Esophagus muscularis mucosa (tissue), 4 donors: ENCODE results near the gene PNPLA1. TPM values are rescaled to one million over a fixed set of nuclear protein-coding genes. Genes with fewer than 3 reads are reported as not detected.

Experiments
- DNase-seq: peaks from one replicate; pipeline ENCODE4 v3.0.0-alpha.2; 2017; ENCODE audit errors: extremely low spot score
- H3K27ac ChIP-seq, 4 donors: fragments of 200-600 bp; sonication (generic); replicated peaks in 1 of 4; 1 replicate in 3 of 4; 2 replicates in 1 of 4; pipeline ENCODE4 v1.5.1; 2016 to 2019; ENCODE audit warnings: mild to moderate bottlenecking in 1 of 4
- H3K27me3 ChIP-seq, 4 donors: fragments of 200-600 bp; sonication (generic); one replicate each; pipeline versions ENCODE4 v1.5.1 to v1.6.0; 2016 to 2019
- H3K36me3 ChIP-seq, 4 donors: fragments of 200-600 bp; sonication (generic); one replicate each; pipeline ENCODE4 v1.5.1; 2016 to 2019
- H3K4me1 ChIP-seq, 4 donors: fragments of 200-600 bp; sonication (generic); one replicate each; pipeline ENCODE4 v1.5.1; 2016 to 2019
- H3K4me3 ChIP-seq, 4 donors: fragments of 200-600 bp; sonication (generic); 1 replicate in 2 of 4; 2 replicates in 2 of 4; pipeline ENCODE4 v1.5.1; 2016 to 2019; ENCODE audit warnings: mild to moderate bottlenecking in 4 of 4, moderate library complexity in 1 of 4
- H3K9me3 ChIP-seq, 4 donors: fragments of 200-600 bp; sonication (generic); 1 replicate in 3 of 4; 2 replicates in 1 of 4; pipeline ENCODE4 v1.5.1; 2016 to 2019
- EP300 ChIP-seq: sonication (generic); formaldehyde crosslinking; IDR thresholded peaks from one replicate; pipeline ENCODE4 v1.6.1; 2017; ENCODE audit warnings: antibody characterized with exemption
- POLR2A ChIP-seq: fragments of 450-650 bp; IDR thresholded peaks from one replicate; pipeline ENCODE4 v1.6.1; 2017; ENCODE audit warnings: antibody characterized with exemption, moderate library complexity, mild to moderate bottlenecking, low read depth
- POLR2AphosphoS5 ChIP-seq, 2 donors: sonication (generic); formaldehyde crosslinking; IDR thresholded peaks; one replicate each; pipeline ENCODE4 v1.6.1; 2017; ENCODE audit warnings: antibody characterized with exemption in 2 of 2
- WGBS: methylation state at CpG from one replicate; pipeline ENCODE4 v1.1.5; 2018; 5-methylcytosine and 5-hydroxymethylcytosine counted together
- intact Hi-C: fragments of 100-400 bp; cut with DNase I; formaldehyde crosslinking; loops from one replicate; pipeline ENCODE4 v1.15.1; 2023
- total RNA-seq, 4 donors: library from RNA; depleted of rRNA; stranded (reverse); fragments of >200 nt; gene quantifications; one replicate each; pipeline versions ENCODE4 v1.1.0 to v1.2.1, GENCODE V29; 2016
- TF ChIP-seq, protein P1 (sequence below), 3 experiments: fragments of 200-600 bp in 2 of 3; fragments of 450-650 bp in 1 of 3; sonication (generic) in 2 of 3; IDR thresholded peaks; one replicate each; pipeline ENCODE4 v1.5.1; 2017 to 2019; ENCODE audit warnings: antibody characterized with exemption in 3 of 3, mild to moderate bottlenecking in 2 of 3, moderate library complexity in 1 of 3

The PNPLA1 gene
- total RNA-seq, 4 donors from 2014 or later: 0.33 TPM; not detected in 3

DNA sequence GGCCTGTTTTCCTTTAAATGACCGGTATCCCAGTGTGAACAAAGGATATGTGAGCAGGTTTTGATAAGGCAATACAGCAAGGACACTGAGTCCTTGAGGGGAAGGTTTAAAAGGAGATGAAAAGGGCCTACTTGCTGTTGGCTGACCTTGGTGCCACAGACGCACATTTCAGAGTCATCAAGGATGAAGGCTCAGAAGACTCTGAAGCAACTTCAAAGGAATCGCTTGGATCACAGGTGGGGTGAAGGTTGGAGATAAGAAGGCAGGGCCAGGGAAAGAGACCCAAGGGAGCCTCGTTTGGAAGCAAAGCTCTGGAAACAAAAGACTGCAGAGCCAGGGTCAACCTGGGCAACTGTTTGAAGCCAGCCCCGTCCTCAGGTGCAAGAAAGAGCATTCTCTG is 30.1 kb upstream of the PNPLA1 start:
- no peak overlapping the region for H3K4me3 ChIP-seq
- H3K9me3 ChIP-seq: no peaks in the 10 kb centered on the region
- intact Hi-C loops: no loop called here
- 84% methylated on average over 5 of the region's 5 CpGs for WGBS
- DNase-seq: no peak
- H3K27ac ChIP-seq: no peak overlapping the region
- TF ChIP-seq, protein P1, sequence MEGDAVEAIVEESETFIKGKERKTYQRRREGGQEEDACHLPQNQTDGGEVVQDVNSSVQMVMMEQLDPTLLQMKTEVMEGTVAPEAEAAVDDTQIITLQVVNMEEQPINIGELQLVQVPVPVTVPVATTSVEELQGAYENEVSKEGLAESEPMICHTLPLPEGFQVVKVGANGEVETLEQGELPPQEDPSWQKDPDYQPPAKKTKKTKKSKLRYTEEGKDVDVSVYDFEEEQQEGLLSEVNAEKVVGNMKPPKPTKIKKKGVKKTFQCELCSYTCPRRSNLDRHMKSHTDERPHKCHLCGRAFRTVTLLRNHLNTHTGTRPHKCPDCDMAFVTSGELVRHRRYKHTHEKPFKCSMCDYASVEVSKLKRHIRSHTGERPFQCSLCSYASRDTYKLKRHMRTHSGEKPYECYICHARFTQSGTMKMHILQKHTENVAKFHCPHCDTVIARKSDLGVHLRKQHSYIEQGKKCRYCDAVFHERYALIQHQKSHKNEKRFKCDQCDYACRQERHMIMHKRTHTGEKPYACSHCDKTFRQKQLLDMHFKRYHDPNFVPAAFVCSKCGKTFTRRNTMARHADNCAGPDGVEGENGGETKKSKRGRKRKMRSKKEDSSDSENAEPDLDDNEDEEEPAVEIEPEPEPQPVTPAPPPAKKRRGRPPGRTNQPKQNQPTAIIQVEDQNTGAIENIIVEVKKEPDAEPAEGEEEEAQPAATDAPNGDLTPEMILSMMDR (IDR thresholded peaks at IDR 0.05): no peak
- no peak for TF ChIP-seq POLR2A
- no peak for TF ChIP-seq EP300
- TF ChIP-seq POLR2AphosphoS5 (IDR thresholded peaks at IDR 0.05): no peak
- H3K27me3 ChIP-seq: no peaks in the 10 kb centered on the region
- H3K36me3 ChIP-seq: peaks cover 0 to 11% (median 4%) of the 10 kb centered on the region in 4 donors
- H3K4me1 ChIP-seq: no peaks in the 10 kb centered on the region

DNA sequence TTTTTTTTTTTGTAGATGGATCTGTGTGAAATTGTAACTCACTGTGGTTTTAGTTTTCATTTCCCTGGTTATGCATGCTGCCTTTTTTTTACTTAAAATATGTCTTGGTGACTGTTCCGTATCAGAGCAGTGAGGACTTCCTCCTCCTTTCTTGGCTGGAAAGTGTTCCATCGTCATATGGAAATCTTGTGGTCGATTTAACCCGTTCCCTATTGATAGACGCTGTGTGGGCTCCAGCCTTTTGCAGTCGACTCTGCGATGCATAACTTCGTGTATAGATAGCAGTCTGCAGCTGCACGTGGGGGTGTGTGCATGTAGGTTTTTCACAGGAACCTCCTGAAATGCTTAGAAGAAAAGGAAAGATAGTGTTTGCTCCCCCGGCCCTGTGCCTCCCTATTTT is 28.1 kb upstream of the PNPLA1 start:
- TF ChIP-seq, protein P1 (IDR thresholded peaks at IDR 0.05): no peak
- no peak for TF ChIP-seq POLR2AphosphoS5 (IDR thresholded peaks at IDR 0.05)
- no peak for TF ChIP-seq POLR2A
- TF ChIP-seq EP300: no peak
- no peak overlapping the region for H3K4me3 ChIP-seq
- no peaks in the 10 kb centered on the region for H3K9me3 ChIP-seq
- 51% methylated on average over 10 of the region's 10 CpGs for WGBS
- no peak for DNase-seq
- H3K4me1 ChIP-seq: no peaks in the 10 kb centered on the region
- no peaks in the 10 kb centered on the region for H3K36me3 ChIP-seq
- no peaks in the 10 kb centered on the region for H3K27me3 ChIP-seq
- intact Hi-C loops: no loop called here
- no peak overlapping the region for H3K27ac ChIP-seq

DNA sequence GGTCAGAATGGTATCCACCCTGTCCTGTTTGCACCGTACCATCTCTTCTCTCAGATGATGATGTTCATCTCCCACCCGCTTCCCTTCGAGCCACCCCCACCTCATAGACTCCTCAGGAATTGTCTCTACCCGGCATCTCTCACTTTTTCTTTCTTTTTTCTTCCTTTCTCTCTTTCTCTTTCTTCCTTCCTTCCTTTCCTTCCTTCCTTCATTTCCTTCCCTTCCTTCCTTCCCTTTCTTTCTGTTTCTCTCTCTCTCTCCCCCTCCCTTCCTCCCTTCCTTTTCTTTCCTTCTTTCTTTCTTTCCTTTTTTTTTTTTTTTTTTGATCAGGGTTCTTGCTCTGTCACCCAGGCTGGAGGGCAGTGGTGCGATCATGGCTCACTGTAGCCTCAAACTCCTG is 27.7 kb upstream of the PNPLA1 start:
- Histone ChIP-seq H3K9me3 (no peaks in the 10 kb centered on the region), H3K36me3 (no peaks in the 10 kb centered on the region), H3K27ac (no peak overlapping the region), H3K4me3 (no peak overlapping the region), H3K27me3 (no peaks in the 10 kb centered on the region), H3K4me1 (no peaks in the 10 kb centered on the region)
- TF ChIP-seq POLR2AphosphoS5 (IDR thresholded peaks at IDR 0.05) (no peak), EP300 (no peak), POLR2A (no peak)
- TF ChIP-seq, protein P1 (IDR thresholded peaks at IDR 0.05): no peak
- DNase-seq: no peak
- WGBS: 79% methylated on average over 5 of the region's 5 CpGs
- intact Hi-C loops: no loop called here

DNA sequence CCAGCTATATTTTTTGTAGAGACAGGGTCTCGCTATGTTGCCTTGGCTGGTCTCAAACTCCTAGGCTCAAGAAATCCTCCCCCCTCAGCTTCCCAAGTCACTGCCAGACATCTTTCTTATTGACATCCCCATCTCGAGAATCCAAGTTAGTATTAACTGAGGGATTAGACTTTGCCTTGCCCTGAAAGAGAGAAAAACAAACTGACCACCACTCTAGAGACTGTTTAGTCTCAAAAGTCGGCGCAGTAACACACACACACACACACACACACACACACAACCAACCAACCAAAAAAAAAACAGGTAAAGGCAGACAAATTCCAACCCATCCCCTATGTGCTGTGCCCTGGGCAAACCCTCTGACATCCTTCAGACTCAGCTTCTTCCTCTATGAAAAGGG is 27.2 kb upstream of the PNPLA1 start:
- TF ChIP-seq POLR2AphosphoS5 (IDR thresholded peaks at IDR 0.05): no peak
- TF ChIP-seq, protein P1 (IDR thresholded peaks at IDR 0.05): no peak
- no peak for TF ChIP-seq POLR2A
- TF ChIP-seq EP300: no peak
- no peak for DNase-seq
- H3K36me3 ChIP-seq: no peaks in the 10 kb centered on the region
- H3K9me3 ChIP-seq: no peaks in the 10 kb centered on the region
- H3K4me3 ChIP-seq: no peak overlapping the region
- no peak overlapping the region for H3K27ac ChIP-seq
- WGBS: 81% methylated on average over 4 of the region's 4 CpGs
- intact Hi-C loops: no loop called here
- H3K4me1 ChIP-seq: peaks cover 0 to 2% (median 0%) of the 10 kb centered on the region in 4 donors
- no peaks in the 10 kb centered on the region for H3K27me3 ChIP-seq

DNA sequence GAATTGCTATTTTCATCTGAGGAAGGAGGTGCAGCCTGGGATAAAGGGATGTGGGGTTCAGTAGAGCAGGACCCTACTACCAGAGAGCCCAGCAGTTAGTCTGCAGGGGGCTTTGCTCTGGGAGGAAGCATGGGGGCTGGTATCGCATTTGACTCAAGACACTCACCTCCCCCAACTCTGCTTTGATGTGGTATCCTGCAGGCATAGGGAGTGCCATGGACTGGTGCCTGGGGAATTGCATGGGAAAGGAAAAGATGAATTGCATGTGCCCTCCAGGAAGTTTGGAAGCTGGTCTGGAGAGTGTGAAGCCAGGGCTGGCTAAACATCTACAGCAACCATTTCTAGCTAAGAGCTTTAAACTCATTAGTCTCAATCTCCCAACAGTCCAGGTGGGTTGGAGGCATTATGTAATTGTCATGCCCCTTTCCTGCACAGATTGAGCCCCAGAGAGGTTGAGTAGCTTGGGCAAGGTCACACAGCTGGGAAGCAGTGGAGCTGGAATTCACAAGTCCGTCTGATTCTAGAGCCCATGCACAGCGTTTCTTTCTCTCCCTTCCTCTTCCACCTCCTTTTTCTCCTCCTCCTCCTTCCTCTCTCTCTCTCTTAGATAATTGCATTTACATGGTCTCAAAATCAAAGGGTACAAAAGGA is 26.2 kb upstream of the PNPLA1 start:
- peaks cover 0 to 13% (median 4%) of the 10 kb centered on the region in 4 donors for H3K4me1 ChIP-seq
- H3K27me3 ChIP-seq: no peaks in the 10 kb centered on the region
- DNase-seq: no peak
- H3K27ac ChIP-seq: no peak overlapping the region
- no peak overlapping the region for H3K4me3 ChIP-seq
- intact Hi-C loops: no loop called here
- no peaks in the 10 kb centered on the region for H3K36me3 ChIP-seq
- TF ChIP-seq POLR2AphosphoS5 (IDR thresholded peaks at IDR 0.05): no peak
- no peaks in the 10 kb centered on the region for H3K9me3 ChIP-seq
- 80% methylated on average over 3 of the region's 3 CpGs for WGBS
